Panc1 (cell line): Measurements from ENCODE around the gene MDGA2.

Source experiments
- POLR2AphosphoS5 ChIP-seq: IDR thresholded peaks from 2 replicates; pipeline ENCODE4 v1.6.1; 2012; ENCODE audit warnings: mild to moderate bottlenecking, low read depth, low read length, moderate library complexity
- SIN3A ChIP-seq: IDR thresholded peaks from 2 replicates; pipeline ENCODE4 v1.6.1; 2012; ENCODE audit warnings: low read depth, mild to moderate bottlenecking, low read length, moderate library complexity, borderline replicate concordance; ENCODE audit not compliant: insufficient read depth
- TCF7L2 ChIP-seq: IDR thresholded peaks from 2 replicates; pipeline ENCODE4 v1.6.1; 2011; ENCODE audit warnings: mild to moderate bottlenecking, low read depth, low read length, inconsistent platforms
- TF ChIP-seq, protein P1 (sequence below): fragments of 450-650 bp; IDR thresholded peaks from 2 replicates; pipeline ENCODE4 v1.5.1; 2017; ENCODE audit warnings: mild to moderate bottlenecking
- TF ChIP-seq, protein P2 (sequence below), 2 experiments: IDR thresholded peaks; 2 replicates each; pipeline ENCODE4 v1.6.1; 2011 to 2012; ENCODE audit warnings: low read depth in 2 of 2, control low read depth in 1 of 2, low read length in 1 of 2, mild to moderate bottlenecking in 1 of 2, moderate library complexity in 1 of 2; ENCODE audit not compliant: insufficient read depth in 1 of 2

DNA sequence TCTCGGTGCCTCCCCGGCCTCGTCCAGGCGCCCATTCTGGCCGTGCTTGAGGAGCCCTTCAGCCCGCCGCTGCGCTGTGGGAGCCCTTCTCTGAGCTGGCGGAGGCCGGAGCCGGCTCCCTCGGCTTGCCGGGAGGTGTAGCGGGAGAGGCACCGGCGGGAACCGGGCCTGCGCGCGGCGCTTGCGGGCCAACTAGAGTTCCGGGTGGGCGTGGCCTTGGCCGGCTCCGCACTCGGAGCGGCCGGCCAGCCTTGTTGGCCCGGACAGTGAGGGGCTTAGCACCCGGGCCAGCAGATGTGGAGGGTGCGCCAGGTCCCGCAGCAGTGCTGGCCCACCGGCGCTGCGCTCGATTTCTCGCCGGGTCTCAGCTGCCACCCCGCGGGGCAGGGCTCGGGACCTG is 855.1 kb downstream of the MDGA2 start:
- TF ChIP-seq, protein P1, sequence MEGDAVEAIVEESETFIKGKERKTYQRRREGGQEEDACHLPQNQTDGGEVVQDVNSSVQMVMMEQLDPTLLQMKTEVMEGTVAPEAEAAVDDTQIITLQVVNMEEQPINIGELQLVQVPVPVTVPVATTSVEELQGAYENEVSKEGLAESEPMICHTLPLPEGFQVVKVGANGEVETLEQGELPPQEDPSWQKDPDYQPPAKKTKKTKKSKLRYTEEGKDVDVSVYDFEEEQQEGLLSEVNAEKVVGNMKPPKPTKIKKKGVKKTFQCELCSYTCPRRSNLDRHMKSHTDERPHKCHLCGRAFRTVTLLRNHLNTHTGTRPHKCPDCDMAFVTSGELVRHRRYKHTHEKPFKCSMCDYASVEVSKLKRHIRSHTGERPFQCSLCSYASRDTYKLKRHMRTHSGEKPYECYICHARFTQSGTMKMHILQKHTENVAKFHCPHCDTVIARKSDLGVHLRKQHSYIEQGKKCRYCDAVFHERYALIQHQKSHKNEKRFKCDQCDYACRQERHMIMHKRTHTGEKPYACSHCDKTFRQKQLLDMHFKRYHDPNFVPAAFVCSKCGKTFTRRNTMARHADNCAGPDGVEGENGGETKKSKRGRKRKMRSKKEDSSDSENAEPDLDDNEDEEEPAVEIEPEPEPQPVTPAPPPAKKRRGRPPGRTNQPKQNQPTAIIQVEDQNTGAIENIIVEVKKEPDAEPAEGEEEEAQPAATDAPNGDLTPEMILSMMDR, result no peak
- TF ChIP-seq SIN3A (no peak), TCF7L2 (no peak), POLR2AphosphoS5 (no peak)
- TF ChIP-seq, protein P2, sequence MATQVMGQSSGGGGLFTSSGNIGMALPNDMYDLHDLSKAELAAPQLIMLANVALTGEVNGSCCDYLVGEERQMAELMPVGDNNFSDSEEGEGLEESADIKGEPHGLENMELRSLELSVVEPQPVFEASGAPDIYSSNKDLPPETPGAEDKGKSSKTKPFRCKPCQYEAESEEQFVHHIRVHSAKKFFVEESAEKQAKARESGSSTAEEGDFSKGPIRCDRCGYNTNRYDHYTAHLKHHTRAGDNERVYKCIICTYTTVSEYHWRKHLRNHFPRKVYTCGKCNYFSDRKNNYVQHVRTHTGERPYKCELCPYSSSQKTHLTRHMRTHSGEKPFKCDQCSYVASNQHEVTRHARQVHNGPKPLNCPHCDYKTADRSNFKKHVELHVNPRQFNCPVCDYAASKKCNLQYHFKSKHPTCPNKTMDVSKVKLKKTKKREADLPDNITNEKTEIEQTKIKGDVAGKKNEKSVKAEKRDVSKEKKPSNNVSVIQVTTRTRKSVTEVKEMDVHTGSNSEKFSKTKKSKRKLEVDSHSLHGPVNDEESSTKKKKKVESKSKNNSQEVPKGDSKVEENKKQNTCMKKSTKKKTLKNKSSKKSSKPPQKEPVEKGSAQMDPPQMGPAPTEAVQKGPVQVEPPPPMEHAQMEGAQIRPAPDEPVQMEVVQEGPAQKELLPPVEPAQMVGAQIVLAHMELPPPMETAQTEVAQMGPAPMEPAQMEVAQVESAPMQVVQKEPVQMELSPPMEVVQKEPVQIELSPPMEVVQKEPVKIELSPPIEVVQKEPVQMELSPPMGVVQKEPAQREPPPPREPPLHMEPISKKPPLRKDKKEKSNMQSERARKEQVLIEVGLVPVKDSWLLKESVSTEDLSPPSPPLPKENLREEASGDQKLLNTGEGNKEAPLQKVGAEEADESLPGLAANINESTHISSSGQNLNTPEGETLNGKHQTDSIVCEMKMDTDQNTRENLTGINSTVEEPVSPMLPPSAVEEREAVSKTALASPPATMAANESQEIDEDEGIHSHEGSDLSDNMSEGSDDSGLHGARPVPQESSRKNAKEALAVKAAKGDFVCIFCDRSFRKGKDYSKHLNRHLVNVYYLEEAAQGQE (IDR thresholded peaks at IDR 0.05; ENCODE audit: insufficient read depth in 1 of 2, low read depth in 2 of 2, low read length in 1 of 2), result no peak
